Loucy (cell line): Measurements from ENCODE around the gene CTSH.

Experiments
- H2AFZ ChIP-seq: fragments of 200-600 bp; sonication (generic); 2 replicates; pipeline ENCODE4 v1.6.0; 2016; ENCODE audit warnings: antibody characterized with exemption, mild to moderate bottlenecking, low read length, moderate library complexity
- H3F3A ChIP-seq: fragments of 200-600 bp; 2 replicates; pipeline ENCODE4 v1.6.0; 2016; ENCODE audit warnings: antibody characterized with exemption, low read depth, mild to moderate bottlenecking
- H3K27me3 ChIP-seq: fragments of 200-600 bp; sonication (generic); 2 replicates; pipeline ENCODE4 v1.6.1; 2014; ENCODE audit warnings: low read length, mild to moderate bottlenecking; ENCODE audit not compliant: insufficient read depth, poor library complexity, severe bottlenecking
- H3K36me3 ChIP-seq: fragments of 200-600 bp; sonication (generic); 2 replicates; pipeline ENCODE4 v1.6.1; 2016; ENCODE audit warnings: low read length; ENCODE audit not compliant: insufficient read depth
- H3K4me1 ChIP-seq: fragments of 200-600 bp; sonication (generic); 2 replicates; pipeline ENCODE4 v1.5.1; 2014; ENCODE audit warnings: low read length, mild to moderate bottlenecking; ENCODE audit not compliant: insufficient read depth, poor library complexity, severe bottlenecking
- H3K4me2 ChIP-seq: fragments of 200-600 bp; sonication (generic); 2 replicates; pipeline ENCODE4 v1.6.0; 2014; ENCODE audit warnings: antibody characterized with exemption, low read length, low read depth, mild to moderate bottlenecking; ENCODE audit not compliant: poor library complexity, severe bottlenecking
- H3K4me3 ChIP-seq: fragments of 200-600 bp; sonication (generic); 2 replicates; pipeline ENCODE4 v1.5.1; 2014; ENCODE audit warnings: low read length, mild to moderate bottlenecking, mixed read lengths; ENCODE audit not compliant: poor library complexity, severe bottlenecking
- H3K79me2 ChIP-seq: fragments of 200-600 bp; sonication (generic); 2 replicates; pipeline ENCODE4 v1.6.1; 2014; ENCODE audit warnings: low read length; ENCODE audit not compliant: insufficient read depth
- H3K9ac ChIP-seq: fragments of 200-600 bp; sonication (generic); 2 replicates; pipeline ENCODE4 v1.6.0; 2014; ENCODE audit warnings: mild to moderate bottlenecking, low read depth, low read length, moderate library complexity; ENCODE audit not compliant: poor library complexity, severe bottlenecking
- H3K9me2 ChIP-seq: fragments of 200-600 bp; sonication (generic); replicated peaks from 2 replicates; pipeline ENCODE4 v1.6.1; 2016; ENCODE audit warnings: low read depth, low read length, mixed read lengths
- H3K9me3 ChIP-seq: fragments of 200-600 bp; sonication (generic); 2 replicates; pipeline ENCODE4 v1.6.1; 2014; ENCODE audit warnings: mild to moderate bottlenecking, antibody characterized with exemption, low read length, low read depth; ENCODE audit not compliant: insufficient read depth
- H4K20me1 ChIP-seq: fragments of 200-600 bp; sonication (generic); 2 replicates; pipeline ENCODE4 v1.6.0; 2014; ENCODE audit warnings: antibody characterized with exemption, low read length, mild to moderate bottlenecking; ENCODE audit not compliant: insufficient read depth, poor library complexity, severe bottlenecking
- CTCF ChIP-seq: fragments of 200-600 bp; sonication (generic); conservative IDR thresholded peaks from 2 replicates; pipeline ENCODE4 v1.5.1; 2014; ENCODE audit warnings: mild to moderate bottlenecking, antibody characterized with exemption, low read length
- EZH2phosphoT487 ChIP-seq: fragments of 200-600 bp; IDR thresholded peaks from 2 replicates; pipeline ENCODE4 v1.6.1; 2018; ENCODE audit warnings: antibody characterized with exemption, mild to moderate bottlenecking, moderate library complexity, borderline replicate concordance

CTSH gene

GRCh38 chr15:78932258-78932808 lies 12.5 kb downstream of the CTSH start:
- Histone ChIP-seq H3K4me3 (no peak overlapping the region), H3K4me1 (peaks cover 20% of the 10 kb centered on the region), H2AFZ (no peak overlapping the region), H4K20me1 (no peaks in the 10 kb centered on the region), H3K9me3 (no peaks in the 10 kb centered on the region), H3K4me2 (no peak overlapping the region), H3K79me2 (no peaks in the 10 kb centered on the region; the same call in 1 of the 2 replicates), H3K9me2 (no peaks in the 10 kb centered on the region), H3K27me3 (no peaks in the 10 kb centered on the region), H3K36me3 (peaks cover 6% of the 10 kb centered on the region; the same call in 1 of the 2 replicates), H3F3A (no peaks in the 10 kb centered on the region), H3K9ac (no peak overlapping the region)
- TF ChIP-seq CTCF = no peak
- no peak for TF ChIP-seq EZH2phosphoT487

GRCh38 chr15:78931439-78932257 lies 13.2 kb downstream of the CTSH start:
- H3K4me2 ChIP-seq = no peak overlapping the region
- no peaks in the 10 kb centered on the region; the same call in 1 of the 2 replicates for H3K79me2 ChIP-seq
- no peak overlapping the region for H3K4me3 ChIP-seq
- no peaks in the 10 kb centered on the region for H3K9me2 ChIP-seq
- no peaks in the 10 kb centered on the region for H3K27me3 ChIP-seq
- H3F3A ChIP-seq = no peaks in the 10 kb centered on the region
- peaks cover 13% of the 10 kb centered on the region; the same call in 1 of the 2 replicates for H3K36me3 ChIP-seq
- no peaks in the 10 kb centered on the region for H3K9me3 ChIP-seq
- no peak overlapping the region for H3K9ac ChIP-seq
- peaks cover 14% of the 10 kb centered on the region for H3K4me1 ChIP-seq
- no peak for TF ChIP-seq CTCF
- TF ChIP-seq EZH2phosphoT487 = no peak
- no peak overlapping the region for H2AFZ ChIP-seq
- H4K20me1 ChIP-seq = no peaks in the 10 kb centered on the region

GRCh38 chr15:78930577-78931388 lies 14.1 kb downstream of the CTSH start:
- Histone ChIP-seq H3F3A (no peaks in the 10 kb centered on the region), H3K9me3 (no peaks in the 10 kb centered on the region), H3K9me2 (no peaks in the 10 kb centered on the region), H3K36me3 (peaks cover 17% of the 10 kb centered on the region; the same call in 1 of the 2 replicates), H3K4me2 (no peak overlapping the region), H3K27me3 (no peaks in the 10 kb centered on the region), H3K4me3 (no peak overlapping the region), H2AFZ (no peak overlapping the region), H3K79me2 (no peaks in the 10 kb centered on the region), H3K4me1 (peaks cover 9% of the 10 kb centered on the region), H3K9ac (no peak overlapping the region), H4K20me1 (no peaks in the 10 kb centered on the region)
- TF ChIP-seq CTCF (no peak), EZH2phosphoT487 (no peak)
